GM23248 (cell line): ENCODE measurements around the gene LIMK1.

ENCODE experiments used
- EZH2 ChIP-seq: fragments of 200-600 bp; sonication (generic); IDR thresholded peaks from 2 replicates; pipeline ENCODE4 v1.6.1; 2018; ENCODE audit warnings: antibody characterized with exemption, mild to moderate bottlenecking; ENCODE audit not compliant: insufficient read depth, poor library complexity, severe bottlenecking
- EZH2phosphoT487 ChIP-seq: fragments of 200-600 bp; sonication (generic); IDR thresholded peaks from 2 replicates; pipeline ENCODE4 v1.6.1; 2018; ENCODE audit warnings: antibody characterized with exemption, moderate library complexity, mild to moderate bottlenecking, low read depth; ENCODE audit not compliant: insufficient read depth

DNA sequence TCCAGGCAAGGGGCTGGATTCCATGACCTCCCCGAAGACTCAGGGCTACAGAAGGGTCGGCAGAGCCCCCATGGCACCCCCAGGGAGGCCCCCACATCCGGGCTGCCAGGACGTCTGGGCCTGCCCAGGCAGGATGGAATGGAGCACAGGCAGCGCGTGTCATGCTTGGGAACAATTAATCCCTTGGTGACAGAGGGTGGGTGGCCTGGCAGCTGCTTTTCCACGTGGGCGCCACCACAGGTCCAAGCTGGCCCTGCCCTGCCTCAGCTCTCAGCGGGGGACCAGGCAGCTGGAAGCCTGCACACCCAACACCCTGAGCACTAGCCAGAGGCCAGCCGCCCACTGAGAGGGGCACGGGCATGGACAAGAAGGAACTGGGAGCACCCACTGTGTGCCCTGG is 44.3 kb upstream of the LIMK1 start:
- TF ChIP-seq EZH2 = no peak
- no peak for TF ChIP-seq EZH2phosphoT487
